Measurements from ENCODE around the gene IER2.

Gene IER2

DNA sequence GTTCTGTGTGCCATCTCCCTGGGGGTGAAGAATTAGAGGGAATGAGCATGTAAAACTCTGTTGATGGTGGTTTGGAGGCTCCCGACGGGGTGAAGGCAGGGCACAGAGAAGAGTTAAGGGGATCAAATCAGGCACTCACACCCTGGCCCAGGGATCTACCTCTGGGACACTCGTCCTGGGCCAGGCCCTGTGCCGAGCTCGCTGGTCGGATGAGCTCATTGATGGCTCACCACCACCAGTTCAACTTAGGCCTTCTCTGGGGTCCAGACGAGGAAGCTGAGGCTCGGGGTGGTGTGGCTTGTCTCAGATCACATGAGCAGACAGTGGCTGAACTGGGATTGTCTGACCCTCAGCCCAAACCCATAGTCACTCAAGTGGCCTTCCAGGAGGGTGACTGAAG, 30.6 kb upstream of the IER2 start:
- no peak for DNase-seq

DNA sequence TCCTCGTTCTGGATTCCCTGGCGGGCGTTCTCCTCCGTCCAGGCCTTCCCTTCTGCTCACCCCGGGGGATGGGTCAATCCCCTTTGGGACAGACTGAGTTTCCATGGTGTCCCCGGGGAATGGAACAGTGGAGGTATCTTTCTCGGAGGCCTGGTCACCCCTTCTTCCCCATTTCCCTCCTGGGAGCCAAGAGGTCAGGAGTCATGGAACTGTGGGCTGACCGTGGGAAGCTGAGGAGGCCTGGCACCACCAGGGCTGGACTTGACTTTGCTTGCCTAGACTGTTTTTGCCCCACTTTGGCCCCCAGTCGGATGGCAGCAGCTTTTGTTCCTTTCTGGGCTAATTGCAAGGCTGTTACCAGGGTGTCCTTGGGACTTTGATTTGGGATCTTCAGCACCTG, 30.2 kb upstream of the IER2 start:
- DNase-seq: no peak

GRCh38 chr19:13120817-13121216, 29.4 kb upstream of the IER2 start:
- no peak for DNase-seq

DNA sequence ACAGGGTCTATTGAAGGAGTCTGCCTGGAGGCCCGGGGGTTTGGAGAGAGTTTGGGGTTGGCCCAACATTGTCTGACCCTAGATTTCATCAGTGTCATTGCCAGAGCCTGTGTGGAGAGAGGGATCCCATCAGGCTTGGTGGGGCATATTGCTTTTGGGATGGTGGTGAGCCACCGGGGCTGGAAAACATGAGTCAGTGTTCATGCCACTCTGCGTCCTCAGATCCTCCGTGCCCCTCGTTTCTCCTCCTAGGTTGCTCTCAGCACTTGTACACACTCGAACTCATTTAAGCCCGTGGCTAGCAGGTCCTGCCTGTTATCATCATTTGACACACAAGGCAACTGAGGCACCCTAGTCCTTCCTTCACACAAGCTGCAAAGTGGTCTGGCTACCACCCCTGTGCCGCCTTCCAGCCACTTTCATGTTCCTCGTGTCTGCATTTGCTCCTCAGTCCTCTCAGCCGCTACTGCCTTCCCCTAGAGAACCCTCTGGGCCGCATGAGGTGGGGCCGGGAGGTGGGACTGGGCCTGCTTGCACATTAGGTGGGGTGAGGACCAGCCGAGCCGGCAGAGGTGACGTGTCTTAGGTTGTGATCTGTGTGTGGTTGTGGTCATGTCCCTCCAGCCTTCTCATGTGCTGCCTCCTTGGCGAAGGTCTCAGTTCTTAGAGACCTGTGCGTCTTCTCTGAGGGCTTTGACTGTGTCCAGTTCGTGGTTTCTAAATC, 28.5 kb upstream of the IER2 start:
- DNase-seq: no peak

DNA sequence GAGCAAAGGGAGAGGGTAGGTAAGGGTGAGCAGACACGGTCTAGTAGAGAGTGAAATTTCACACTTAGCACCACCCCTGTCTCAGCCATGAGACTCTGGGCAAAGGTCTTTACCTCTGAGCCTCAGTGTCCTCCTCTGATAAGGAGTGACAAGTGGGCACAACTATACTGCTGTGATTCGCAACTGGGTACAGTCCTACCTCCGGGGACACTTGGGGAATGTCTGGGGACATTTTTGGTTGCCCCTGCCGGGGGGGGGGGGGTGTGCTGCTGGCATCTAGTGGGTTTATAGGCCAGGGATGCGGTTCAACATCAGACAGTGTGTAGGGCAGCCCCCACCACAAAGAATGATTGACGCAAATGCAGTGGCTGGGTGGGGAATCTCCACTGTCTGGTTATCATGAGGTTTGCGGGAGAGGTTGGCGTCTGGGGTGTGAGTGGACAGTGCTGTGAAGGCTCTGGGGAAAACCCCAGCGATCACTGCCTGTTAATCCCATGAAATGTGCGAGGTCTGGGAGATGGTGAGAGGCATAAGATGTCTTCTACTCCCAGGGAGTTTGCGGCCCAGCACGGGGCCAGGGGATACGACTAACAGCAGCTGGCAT, 27.8 kb upstream of the IER2 start:
- no peak for DNase-seq

GRCh38 chr19:13122980-13123957, 26.9 kb upstream of the IER2 start:
- no peak for DNase-seq

- DNase-seq: no peak
These were observed 23.2 kb upstream of the IER2 start for GRCh38 chr19:13127051-13127450.

- no peak for DNase-seq
These were observed 22.2 kb upstream of the IER2 start for GRCh38 chr19:13127811-13128575.

DNA sequence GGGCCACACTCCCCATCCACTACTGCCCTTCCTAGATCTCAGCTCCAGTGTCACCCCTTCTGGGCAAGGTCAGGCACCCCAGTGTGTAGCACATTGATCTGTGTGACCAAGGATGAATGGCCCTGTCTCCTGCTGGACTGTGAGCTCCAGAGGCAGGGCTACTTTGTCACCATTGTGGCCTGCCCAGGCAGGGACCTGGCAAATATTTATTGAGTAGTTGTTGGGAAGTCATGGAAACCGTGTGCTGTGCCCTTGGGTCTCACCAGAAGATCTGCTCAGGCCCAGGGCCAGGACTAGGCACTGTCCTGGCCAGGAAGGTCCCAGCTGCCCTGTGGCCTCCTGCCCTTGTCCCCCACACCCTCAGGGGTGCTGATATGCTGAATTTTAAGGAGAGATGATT, 21.6 kb upstream of the IER2 start:
- no peak for DNase-seq

DNA sequence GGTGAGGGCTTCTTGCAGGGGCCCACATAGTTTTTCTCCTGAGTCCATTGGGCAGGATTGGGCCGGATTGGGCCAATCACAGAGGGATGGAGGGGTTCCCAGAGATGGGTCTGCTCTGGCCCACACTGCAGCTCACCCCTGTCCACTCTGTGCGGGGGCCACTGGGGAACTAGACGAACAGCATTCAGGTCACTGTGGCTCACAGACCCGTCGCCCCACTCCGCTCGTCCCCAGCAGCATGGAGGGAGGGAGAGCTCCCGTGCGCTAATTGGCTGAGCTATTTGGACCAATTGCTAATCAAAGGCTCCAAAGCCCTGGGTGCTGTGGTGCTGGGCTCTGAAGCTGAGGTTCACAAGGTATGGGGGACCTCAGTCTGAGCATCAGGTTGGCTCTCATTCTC, 20.8 kb upstream of the IER2 start:
- DNase-seq: no peak

DNA sequence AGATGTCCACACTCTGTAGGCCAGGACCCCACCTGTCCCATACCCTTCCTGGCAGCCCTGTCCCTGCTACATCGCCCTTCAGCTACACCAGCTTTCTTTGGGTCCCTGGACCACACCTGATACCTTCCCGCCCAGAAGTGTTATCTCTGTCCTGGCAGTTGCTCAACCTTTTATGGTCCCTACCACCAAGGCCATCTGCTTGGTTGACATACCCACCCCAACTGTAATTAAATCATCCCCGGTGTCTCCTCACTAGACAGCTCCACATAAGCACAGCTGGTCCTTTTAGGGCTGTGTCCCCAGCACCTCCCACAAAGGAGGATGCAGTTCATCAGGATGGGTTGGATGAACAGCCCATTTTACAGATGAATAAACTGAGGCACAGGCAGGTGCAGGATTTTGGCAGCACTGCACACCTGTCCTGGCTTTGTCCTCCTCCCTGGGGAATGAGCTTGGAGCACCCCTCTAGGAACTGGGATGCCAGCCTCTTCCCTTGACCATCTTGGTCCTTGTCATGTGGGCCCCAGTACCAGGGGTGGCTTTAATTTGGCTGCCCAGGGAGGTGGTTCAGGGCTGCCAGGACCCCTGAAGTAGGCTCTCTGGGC, 19.2 kb upstream of the IER2 start:
- no peak for DNase-seq

DNA sequence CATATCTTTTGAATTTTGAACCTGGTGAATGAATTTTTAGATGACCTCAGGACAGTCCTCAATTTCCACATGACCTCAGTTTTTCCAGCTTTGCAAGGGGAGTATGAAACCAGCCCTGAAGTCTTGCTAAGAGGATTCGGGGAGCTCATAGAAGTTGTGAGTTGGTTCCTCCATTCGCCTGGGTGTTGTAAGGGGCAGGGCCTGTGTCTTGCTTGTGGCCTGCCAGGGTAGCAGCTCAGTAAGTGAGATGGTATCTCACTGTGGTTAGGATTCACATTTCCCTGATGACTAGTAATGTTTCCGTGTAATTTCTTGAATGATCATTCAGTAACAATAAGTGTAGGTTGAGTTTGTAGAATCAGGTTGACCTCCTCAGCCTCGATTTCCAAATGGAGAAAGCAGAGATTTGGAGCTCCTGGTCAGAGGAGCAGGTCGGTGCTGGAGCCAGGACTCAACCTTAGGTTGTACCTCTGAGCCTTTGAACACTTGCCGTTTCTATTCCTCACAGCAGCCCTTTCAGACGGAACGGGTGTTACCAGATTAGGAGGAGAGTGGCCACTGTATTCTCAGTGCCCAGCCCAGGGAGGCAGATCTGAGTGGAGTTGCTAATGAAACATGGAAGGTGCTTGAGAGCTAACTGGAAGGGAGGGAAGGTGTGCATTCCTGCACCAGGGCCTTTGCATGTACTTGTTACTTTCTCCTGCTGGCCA, 17.6 kb upstream of the IER2 start:
- DNase-seq: no peak

DNA sequence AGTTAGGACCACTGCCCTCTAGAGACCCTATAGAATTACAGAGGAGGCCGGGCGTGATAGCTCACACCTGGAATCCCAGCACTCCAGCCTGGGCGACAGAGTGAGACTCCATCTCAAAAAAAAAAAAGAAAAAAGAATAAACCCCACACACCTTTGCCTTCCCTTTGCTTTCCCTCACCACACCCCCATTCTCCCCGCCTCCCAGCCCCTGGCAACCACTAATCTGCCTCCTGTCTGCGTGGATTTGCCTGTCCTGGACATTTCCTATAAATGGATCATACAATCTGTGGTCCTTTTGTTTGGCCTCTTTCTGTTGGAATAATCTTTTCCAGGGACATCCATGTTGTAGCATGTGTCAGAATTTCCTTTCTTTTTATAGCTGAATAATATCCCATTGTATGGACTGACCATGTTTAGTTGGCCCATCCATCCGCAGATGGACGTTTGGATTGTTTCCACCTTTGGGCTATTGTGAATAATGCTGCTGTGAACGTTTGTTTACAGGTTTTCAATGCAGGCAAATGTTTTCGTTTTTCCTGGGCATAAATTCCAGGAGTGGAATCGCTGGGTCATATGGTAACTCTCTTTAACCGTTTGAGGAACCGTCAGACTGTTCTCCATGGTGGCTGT, 16.9 kb upstream of the IER2 start:
- no peak for DNase-seq

GRCh38 chr19:13134626-13135025, 15.6 kb upstream of the IER2 start:
- no peak for DNase-seq

DNA sequence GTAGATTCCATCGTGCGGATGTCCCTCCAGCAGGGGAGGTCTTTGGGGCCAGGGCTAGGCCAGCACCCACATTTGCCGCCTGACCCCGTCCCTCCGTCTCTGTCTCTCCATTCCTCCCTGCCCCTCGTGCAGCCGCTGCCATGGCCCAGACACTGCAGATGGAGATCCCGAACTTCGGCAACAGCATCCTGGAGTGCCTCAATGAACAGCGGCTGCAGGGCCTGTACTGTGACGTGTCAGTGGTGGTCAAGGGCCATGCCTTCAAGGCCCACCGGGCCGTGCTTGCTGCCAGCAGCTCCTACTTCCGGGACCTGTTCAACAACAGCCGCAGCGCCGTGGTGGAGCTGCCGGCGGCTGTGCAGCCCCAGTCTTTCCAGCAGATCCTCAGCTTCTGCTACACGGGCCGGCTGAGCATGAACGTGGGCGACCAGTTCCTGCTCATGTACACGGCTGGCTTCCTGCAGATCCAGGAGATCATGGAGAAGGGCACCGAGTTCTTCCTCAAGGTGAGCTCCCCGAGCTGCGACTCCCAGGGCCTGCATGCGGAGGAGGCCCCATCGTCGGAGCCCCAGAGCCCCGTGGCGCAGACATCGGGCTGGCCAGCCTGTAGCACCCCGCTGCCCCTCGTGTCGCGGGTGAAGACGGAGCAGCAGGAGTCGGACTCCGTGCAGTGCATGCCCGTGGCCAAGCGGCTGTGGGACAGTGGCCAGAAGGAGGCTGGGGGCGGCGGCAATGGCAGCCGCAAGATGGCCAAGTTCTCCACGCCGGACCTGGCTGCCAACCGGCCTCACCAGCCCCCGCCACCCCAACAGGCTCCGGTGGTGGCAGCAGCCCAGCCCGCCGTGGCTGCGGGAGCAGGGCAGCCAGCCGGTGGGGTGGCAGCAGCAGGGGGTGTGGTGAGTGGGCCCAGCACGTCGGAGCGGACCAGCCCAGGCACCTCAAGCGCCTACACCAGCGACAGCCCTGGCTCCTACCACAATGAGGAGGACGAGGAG, 14.8 kb upstream of the IER2 start:
- DNase-seq: no peak

DNA sequence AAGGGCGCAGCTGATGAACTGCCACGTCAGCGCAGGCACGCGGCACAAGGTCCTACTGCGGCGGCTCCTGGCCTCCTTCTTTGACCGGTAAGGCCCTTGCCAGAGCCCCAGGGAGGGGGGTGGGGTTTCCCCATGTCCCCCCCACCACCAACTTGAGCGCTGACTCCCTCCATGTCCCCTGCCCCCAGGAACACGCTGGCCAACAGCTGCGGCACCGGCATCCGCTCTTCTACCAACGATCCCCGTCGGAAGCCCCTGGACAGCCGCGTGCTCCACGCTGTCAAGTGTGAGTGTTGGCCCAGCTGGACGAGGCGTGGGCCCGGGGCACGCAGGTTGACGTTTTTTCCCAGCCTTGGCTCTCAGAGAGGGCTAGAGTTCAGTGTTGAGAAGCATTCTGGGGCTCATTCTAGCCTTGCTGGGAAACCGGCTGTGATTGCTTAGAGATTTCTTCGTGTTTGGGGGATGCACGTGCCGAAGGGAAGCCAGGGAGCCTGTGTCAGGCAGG, 12.9 kb upstream of the IER2 start:
- no peak for DNase-seq

DNA sequence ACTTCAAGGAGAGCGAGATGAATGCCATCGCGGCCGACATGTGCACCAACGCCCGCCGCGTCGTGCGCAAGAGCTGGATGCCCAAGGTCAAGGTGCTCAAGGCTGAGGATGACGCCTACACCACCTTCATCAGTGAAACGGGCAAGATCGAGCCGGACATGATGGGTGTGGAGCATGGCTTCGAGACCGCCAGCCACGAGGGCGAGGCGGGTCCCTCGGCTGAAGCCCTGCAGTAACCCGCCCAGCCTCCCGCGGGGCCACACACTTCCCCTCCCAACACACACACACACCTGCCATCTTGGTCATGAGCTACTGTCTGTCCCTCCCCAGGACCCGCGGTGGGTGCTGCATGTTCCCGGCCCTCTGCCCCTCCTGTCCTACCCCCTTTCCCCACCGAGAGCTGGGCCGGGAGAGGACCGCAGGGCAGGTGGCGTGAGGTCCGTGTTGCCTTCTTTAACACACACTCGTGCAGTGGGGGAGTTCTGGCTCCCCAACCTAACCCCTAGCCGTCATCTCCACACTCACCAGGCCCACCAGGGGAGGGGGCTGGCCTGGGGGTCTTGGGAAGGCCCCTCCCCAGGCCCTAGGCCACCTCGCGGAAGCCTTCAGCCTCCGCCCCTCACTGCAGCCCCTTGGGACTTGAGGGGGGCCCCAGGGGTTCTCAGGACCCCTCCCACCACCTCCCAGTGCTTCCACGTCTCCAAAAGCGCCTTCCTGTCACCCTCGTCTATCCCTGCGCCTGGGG, 11.9 kb upstream of the IER2 start:
- no peak for DNase-seq

DNA sequence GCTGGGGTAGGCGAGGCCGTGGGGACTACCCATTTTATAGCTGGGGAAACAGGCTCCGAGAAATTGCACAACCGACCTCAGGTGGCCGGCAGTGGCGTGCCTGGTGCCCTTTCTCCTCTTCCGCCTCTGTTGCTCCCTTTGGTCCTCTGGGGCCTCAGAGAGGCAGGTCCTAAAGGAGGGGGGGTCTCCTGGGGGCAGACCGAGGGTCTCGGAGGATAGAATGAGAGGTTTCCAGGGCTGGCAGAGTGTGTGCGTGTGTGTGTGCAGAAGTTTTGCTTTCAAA, 11.4 kb upstream of the IER2 start:
- no peak for DNase-seq

DNA sequence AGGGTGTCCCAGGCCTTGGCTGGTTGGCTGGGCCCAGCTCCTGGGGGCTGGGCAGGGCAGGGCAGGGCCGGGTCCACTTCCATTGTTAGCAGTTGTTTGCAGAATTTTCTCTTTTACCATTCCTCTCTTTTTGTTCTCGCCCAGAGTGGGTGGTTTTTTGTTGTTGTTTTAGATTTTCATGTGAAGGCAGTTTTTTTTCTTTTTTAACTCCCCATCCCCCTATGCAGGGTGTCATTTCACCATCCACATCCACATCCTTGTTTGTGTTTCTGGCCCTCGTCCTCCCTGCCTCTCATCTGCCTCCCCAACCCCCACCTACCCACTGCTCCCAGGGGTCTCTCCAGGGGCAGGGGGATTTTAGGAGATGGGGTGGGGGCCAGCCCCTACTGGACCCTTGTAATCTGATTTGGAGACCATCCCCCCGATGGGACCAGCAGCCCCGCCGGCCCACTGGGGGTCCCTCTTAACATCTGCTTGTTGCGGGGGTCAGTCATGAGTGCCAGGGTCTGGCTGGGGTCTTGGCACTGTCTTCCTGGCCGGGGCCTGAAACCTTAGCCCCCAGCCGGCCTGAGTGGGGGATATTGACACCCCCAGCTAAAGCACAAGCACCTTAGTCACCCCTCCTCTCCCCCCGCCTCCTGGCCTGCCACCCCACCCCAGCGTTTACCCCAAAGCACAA, 10.4 kb upstream of the IER2 start:
- no peak for DNase-seq

All from NCI-H1436 (cell line).